NCI-H345 treated with DMSO at 0.1 percent for 48 hours (cell line): ENCODE measurements around the gene PRTN3.
"Not testable (repeated sequence)": the region's sequence is repeated elsewhere in the genome, so short reads cannot be mapped to it uniquely, and the experiment has no call there.

Experiments used
- DNase-seq: peaks from one replicate; lab custom pipeline; 2025; ENCODE audit not compliant: unreplicated experiment; lab: John Stamatoyannopoulos, UW

The PRTN3 gene

DNA sequence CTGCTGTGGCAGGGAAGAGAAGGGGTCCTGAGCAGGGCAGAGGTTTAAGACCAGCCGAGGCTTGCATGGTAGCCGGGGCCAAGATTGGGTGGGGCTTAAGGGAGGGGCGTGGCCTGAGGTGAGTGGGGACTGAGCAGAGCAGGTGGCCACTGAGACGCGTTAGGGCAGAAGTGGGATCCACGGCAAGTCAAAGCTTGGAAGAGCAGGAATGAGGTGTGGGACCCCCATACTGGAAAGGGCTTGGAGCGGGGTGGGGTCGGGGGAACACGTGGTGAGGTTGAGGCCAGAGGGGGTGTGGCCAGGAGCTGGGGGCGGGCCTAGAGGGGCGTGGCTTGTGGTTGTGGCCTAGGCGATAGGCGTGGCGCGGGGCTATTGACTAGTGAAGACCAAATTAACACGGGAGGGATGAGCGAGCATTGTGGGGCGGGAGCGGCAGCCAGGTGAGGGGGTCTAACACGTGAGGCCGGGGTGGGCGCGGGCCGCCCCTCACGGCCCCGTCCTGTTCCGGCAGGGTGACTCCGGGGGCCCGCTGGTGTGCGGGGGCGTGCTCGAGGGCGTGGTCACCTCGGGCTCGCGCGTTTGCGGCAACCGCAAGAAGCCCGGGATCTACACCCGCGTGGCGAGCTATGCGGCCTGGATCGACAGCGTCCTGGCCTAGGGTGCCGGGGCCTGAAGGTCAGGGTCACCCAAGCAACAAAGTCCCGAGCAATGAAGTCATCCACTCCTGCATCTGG lies 21.9 kb downstream of the PRTN3 start:
- DNase-seq, result no peak

DNA sequence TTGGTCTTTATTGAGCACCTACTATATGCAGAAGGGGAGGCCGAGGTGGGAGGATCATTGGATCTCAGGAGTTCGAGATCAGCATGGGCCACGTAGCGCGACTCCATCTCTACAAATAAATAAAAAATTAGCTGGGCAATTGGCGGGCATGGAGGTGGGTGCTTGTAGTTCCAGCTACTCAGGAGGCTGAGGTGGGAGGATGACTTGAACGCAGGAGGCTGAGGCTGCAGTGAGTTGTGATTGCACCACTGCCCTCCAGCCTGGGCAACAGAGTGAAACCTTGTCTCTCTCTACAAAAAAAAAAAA lies 22.5 kb downstream of the PRTN3 start:
- no peak for DNase-seq

DNA sequence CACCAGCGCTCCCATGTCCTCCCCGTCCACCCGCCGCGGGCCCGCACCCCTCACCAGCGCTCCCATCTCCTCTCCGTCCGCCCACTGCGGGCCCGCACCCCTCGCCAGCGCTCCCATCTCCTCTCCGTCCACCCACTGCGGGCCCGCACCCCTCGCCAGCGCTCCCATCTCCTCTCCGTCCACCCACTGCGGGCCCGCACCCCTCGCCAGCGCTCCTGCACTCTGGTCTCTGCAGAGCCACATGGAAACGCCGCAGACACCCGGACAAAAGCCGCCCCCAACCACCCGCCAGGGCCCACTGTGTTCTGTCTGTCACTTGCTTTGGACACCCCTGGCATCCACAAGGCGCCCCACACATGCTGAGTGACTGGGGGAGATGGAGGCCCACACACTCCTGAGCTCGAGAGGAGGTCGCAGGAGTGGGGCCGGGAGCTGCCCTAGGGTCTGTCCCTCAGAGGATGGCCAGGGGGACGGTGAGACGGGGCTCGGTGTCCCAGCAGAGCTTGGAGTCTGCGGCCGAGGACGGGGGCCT lies 26.0 kb downstream of the PRTN3 start:
- no peak for DNase-seq

DNA sequence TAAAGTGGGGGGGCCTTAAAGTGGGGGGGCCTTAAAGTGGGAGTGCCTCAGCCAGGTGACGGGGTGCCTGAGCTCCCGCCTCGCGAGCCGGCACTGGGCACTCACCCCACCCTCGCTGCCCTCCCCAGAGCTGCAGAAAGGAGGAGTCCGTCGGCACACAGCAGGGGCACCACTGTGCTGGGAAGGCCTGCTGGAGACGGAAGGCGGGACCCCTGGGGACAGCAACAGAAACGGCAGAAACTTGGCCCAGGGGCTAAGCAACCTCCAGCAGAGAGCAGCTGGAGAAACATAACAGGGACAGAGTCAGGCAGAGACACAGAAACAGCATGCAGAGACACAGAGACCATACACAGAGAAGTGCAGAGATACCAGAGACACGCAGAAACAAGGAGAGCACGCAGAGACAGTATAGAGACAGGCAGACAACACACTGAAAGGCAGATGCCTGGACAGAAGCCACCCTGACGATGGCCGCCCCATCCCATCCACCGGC lies 26.5 kb downstream of the PRTN3 start:
- no peak for DNase-seq

DNA sequence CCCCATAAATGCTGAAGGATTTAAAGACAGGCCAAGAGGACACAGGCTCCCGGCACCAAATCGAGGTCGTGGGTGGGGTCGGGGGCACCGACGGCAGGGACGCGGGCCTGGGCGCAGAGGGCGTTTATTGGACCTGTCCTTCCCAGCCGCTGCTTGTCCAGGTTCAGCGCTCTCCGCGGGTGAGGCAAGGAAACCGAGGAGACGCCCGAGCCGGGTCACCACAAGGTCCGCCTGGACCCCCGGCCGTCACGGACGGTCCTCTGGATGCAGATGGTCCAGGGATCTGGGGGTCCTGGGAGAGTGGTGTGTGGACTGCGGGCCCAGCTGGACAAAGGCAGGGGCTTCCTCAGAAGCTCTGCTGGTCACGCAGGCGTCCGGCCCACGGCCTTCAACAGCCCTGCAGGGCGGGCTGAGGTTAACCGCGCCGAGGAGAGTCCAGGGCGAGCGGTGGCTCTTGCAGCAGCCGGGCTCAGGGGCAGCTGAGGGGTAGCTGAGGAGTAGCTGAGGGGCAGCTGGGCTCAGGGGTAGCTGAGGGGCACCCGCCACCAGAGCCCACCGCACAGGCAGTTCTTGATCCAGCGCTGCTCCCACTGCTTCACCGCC lies 27.2 kb downstream of the PRTN3 start:
- no peak for DNase-seq

DNA sequence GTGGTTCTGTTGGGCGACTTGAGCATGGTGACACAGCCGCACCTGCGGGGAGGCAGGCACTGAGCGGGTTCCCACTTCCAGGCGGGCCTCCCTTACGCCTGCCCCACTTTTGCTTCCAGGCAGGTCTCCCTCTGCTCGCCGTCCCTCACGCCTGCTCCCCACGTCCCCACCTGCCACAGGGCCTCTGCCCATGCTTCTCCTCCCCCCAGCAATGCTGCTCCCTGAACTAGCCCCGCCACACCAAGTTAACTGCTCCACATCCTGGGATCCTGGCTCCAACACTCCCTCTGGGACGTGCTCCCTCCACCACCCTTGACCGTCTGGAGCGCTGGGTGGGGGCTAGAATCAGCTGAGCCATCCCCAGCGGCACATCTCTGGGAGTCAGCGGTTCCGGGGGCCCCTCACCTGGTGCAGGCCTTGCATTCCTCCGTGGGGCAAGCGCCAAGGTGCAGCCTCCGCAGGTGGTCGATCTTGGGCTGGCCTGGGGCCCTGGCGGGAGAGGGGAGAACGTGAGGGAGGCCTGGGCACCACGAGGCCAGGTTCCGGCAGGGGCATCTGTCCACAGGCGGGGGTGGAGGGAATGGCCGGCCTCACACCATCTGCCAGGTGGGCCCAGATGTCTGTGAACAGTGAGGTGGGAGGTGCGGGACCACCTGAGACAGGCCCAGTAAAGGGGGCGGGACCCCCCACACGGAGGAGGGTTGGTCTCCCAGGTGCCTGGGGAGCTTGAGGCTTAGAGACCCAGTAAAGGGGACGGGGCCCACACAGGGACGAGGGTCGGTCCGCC lies 27.9 kb downstream of the PRTN3 start:
- no peak for DNase-seq

DNA sequence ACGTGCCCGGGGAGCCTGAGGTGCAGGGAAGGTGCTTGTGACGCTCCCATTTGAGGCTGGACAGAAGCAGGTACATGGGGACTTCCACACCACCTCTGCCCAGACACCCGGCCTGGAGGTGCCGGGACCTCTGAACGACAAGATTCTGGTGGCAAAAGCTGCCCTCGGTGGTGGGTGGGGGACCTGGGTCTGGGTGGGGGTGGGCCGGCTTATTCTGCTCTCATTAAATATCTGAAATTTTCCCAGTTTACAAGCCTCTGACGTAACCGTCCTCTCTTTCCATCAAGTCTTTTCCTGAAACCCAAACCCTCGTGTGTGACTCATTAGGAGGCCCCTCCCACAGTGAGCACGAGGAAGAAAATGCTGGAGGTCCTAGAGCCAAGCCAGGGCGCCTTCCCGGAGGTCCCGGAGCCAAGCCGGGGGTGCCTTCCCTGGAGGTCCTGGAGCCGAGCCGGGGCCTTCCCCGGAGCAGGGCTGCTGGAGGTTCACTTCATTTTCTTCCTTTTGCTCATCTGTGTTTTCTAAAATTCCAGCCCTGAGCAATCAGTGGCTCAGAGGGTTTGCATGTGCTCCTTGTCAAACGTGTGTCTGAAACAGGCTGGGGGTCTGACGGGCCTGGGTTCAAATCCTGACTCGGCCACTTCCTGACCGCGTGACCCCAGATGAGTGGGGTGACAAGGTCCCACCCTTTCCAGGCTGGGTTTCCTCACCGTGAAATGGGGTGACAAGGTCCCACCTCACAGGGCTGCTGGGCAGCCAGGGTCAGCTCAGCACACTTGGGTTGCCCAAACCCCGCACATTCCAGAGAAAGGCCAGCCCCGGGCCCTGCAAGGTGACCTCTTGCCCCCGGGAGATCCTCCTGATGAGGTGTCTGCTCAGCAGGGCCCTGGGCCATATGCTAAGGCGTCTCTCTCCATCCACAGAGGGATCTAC lies 28.7 kb downstream of the PRTN3 start:
- no peak for DNase-seq

DNA sequence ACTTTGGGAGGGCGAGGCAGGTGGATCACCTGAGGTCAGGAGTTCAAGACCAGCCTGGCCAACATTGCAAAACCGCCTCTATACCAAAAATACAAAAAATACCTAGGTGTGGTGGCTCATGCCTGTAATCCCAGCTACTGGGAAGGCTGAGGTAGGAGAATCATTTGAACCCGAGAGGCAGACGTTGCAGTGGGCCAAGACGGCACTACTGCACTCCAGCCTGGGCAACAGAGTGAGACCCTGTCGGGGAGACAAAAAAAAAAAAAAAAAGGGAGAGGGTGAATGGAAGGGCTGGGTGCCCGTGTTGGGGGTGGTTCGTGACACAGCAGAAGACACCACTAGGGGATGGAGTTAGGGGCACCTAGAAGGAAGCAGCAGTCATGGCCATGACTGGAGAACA lies 29.5 kb downstream of the PRTN3 start:
- no peak for DNase-seq

DNA sequence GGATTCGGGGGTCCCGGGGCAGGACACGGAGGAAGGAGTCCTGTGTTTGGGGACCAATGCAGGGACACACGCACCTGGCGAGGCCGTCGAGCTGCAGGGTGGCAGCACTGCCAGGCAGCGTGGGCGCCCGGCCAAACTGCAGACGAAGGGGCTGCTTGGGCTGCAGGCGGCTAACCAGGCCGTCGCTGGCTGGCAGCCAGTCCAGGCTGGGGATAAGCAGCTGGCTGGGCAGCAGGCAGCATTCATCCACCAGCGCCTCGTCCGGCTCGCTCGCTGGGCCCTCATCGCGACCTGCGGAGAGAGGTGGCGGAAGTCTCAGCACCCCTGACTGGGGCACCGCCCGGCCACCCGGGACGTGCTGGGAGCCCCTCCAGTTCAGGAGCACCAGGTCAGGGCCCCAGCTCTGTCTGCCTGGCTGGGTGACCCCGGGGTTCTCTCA lies 30.2 kb downstream of the PRTN3 start:
- DNase-seq, result peak; percentile 22

DNA sequence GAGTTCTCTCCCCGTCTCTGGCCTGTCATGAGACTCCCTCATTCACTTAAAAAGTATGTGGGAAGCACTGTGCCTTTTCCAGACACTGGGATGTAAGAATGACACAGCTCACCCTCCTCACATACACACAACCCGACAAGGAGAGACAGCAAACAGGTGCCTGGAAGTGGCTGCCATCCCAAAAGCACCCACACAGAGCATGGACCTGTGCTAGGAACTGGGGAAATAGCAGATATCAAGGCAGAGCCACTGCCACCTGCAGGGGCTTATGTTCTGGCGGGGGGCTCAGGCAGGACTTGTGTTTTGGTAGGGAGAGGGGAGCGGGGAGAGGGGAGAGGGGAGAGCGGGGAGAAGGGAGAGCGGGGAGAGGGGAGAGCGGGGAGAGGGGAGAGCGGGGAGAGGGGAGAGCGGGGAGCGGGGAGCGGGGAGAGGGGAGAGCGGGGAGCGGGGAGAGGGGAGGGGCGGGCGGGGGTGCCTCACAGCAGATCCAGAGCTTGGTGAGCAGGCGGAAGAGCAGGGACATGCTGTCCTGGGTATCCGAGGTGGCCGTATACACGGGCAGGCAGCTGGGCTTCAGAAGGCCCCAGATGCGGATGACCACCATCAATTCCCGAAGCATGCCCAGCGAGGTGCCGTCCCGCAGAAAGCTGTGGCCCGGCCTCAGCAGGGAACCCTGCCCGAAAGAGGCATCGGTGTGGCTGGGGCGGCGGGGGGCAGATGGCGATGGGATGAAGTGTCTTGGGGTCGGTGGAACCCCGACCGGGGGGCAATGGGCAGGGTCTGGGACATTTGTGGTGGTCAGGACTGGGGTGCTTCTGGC lies 30.9 kb downstream of the PRTN3 start:
- no peak for DNase-seq

DNA sequence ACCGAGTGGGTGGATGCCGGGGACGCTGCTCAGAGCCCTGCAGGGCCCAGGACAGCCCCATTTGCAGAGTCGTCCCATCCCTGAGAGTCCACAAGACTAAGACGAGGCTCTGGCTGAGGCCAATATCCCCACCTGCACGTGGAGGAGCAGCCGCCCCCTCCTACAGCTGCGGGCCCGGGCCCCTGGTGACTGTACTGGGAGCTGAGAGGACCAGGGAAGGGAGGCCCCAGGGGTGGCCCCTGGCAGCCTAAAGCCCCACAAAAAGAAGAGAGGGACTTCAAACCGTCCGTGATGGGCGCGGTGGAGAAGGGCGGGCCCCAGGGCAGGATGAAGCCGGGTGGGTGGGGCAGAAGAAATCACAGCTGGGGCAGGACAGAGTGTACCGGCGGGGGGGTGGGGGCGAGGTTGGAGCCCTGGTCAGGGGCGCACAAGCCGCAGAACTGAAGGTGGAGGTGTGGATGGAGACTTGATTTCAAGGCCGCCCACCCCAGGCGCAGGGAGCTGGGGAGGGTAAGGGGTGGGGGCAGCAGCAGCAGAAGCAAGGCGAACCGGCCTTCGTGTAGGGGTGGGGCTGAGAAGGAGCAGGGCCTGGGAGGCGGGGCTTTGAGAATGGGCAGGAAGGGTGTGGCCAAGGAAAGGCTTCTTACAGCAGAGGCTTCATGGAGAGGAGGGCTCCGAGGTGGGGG lies 31.6 kb downstream of the PRTN3 start:
- DNase-seq, result no peak

DNA sequence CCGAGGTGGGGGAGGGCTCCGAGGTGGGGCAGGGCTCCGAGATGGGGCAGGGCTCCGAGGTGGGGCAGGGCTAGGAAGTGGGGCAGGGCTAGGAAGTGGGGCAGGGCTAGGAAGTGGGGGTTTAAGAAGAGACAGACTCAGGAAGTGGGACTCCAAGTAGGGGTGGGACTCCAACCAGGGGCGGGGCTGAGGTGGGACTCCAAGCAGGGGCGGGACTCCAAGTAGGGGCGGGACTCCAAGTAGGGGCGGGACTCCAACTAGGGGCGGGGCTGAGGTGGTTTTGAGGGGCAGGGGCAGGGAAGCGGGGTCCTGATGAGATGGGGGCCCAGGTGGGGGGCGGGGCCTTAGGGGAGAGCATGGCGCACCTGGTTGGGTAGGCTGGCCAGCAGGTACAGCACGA lies 32.3 kb downstream of the PRTN3 start:
- DNase-seq, result no peak

DNA sequence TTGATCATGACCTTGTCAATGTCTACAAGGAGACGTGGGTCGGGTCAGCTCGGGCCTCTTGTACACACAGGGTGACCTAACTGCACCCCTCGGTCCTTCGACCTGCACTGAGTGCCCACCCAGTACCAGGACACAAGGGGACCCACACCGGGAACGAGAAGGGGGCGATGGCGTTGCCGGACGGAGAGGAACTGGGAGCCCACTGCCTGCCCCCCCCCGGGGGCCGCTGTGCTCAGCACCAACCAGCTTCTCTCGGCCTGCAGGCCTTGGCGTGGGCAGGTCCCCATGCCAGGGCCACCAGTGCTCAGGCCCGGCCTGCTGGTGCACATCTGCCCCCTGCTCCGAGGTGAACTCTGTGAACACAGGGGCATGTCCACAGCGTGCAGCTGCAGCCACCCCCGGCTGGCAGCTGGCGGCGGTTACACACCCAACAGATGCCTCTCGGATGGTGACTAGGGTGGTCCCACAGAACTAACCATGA lies 32.8 kb downstream of the PRTN3 start:
- DNase-seq, result no peak

DNA sequence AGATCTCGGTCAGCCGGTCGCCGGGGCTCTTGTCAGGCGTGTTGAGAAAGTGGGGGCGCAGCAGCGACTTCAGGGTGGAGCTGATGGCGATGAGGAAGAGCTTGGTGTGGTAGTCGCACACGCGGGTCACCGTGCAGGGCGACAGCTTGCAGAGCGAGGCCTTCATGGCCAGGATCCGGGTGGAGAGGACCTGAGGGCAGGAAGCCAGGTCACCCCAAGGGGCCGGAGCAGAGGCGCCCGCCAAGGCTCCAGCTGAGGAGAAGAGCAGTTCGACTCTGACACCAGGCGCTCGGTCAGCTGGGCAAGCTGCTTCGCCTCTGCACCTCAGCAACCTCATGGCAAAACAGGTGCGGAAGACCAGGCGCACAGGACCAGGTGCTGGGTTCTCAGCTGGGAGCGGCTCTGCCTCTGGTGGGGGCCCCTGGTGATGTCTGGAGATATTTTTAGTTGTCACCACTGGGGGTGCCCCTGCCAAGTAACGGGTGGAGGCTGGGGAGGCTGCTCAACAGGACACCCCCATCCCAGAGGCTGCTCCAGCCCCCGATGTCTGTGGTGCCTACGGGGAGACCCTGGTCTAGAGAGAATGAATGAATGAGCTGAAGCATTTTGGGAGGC lies 34.6 kb downstream of the PRTN3 start:
- no peak for DNase-seq

DNA sequence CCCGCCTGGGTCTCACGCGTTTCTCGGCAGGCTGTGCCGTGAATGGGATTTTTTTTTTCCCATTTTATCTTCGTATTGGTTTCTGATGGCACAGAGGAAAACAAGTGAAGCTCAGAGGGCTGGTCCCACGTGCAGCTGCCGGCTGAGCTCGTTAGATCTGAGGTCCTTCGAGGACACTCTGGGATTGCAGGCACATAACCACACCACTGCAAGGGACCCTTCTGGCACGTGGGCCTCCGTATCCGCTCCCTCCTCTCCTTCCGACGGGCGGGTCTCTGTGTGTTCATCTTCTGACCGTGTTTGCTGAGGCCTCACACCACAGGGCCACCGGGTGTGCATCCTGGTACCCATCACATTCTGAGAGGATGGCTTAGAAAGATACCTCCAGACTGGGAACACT lies 35.3 kb downstream of the PRTN3 start:
- no peak for DNase-seq

DNA sequence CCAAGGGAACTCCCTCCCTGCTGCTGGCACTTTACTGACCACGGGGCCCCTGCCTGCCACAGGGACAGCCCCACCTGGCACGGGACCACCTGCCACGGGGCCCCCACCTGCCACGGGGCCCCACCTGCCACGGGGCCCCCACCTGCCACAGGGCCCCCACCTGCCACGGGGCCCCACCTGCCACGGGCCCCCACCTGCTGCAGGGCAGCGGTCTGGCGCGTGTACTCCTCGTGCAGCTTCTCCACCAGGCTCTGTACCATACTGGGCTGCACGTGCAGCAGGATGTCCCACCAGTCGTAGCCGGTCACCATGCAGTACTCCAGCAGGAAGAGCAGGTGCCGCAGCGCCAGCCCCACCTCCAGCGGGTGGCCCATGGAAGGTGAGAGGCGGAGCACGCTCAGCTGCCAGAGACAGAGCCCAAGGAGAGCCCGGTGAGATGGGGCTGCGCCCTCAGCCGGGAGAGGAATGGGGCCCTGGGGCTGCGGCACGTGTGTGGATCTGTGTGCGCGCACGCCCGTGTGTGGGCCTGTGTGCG lies 36.0 kb downstream of the PRTN3 start:
- DNase-seq, result no peak

DNA sequence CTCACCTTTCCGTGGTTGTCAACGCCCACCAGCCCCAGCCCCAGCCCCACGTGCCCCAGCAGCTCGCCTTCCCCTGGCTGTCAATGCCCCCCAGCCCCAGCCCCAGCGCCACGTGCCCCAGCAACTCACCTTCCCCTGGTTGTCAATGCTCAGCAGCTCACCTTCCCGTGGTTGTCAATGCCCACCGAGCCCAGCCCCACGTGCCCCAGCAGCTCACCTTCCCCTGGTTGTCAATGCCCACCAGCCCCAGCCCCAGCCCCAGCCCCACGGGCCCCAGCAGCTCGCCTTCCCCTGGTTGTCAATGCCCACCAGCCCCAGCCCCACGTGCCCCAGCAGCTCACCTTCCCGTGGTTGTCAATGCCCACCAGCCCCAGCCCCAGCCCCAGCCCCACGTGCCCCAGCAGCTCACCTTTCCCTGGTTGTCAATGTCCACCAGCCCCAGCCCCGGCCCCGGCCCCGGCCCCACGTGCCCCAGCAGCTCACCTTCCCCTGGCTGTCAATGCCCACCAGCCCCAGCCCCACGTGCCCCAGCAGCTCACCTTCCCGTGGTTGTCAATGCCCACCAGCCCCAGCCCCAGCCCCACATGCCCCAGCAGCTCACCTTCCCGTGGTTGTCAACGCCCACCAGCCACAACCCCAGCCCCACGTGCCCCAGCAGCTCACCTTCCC lies 37.3 kb downstream of the PRTN3 start:
- DNase-seq, result not testable (repeated sequence)
